Loucy (cell line): ENCODE results near the gene HNRNPCL1.

Source experiments
- CTCF ChIP-seq: fragments of 200-600 bp; sonication (generic); conservative IDR thresholded peaks from 2 replicates; pipeline ENCODE4 v1.5.1; 2014; ENCODE audit warnings: mild to moderate bottlenecking, antibody characterized with exemption, low read length
- EZH2phosphoT487 ChIP-seq: fragments of 200-600 bp; IDR thresholded peaks from 2 replicates; pipeline ENCODE4 v1.6.1; 2018; ENCODE audit warnings: antibody characterized with exemption, mild to moderate bottlenecking, moderate library complexity, borderline replicate concordance

GRCh38 chr1:12810691-12811408 is 37.7 kb downstream of the HNRNPCL1 start:
- TF ChIP-seq CTCF = no peak
- TF ChIP-seq EZH2phosphoT487 = no peak
